Spinal cord (tissue), 10 donors: ENCODE data around the gene SCAPER. TPM values are rescaled to one million over a fixed set of nuclear protein-coding genes. Genes with fewer than 3 reads are reported as not detected.
A peak's percentile ranks its signal among the peaks of the same experiment; 100 is the strongest.
"Not testable (repeated sequence)": the region's sequence is repeated elsewhere in the genome, so short reads cannot be mapped to it uniquely, and the experiment has no call there.

ENCODE experiments used
- DNase-seq, 6 donors: peaks; one replicate each; pipeline versions ENCODE4 v3.0.0 to v3.0.0-alpha.2; 2013 to 2015; ENCODE audit warnings: low spot score in 6 of 6, low read depth in 4 of 6
- H3K27ac ChIP-seq: one replicate; pipeline ENCODE4 v1.5.1; 2013; ENCODE audit warnings: low read depth, low read length, control low read depth
- H3K27me3 ChIP-seq: one replicate; pipeline ENCODE4 v1.6.1; 2013; ENCODE audit warnings: low read length; ENCODE audit not compliant: control insufficient read depth, insufficient read depth
- H3K36me3 ChIP-seq: one replicate; pipeline ENCODE4 v1.6.1; 2013; ENCODE audit warnings: low read length; ENCODE audit not compliant: control insufficient read depth, insufficient read depth
- H3K4me1 ChIP-seq: one replicate; pipeline ENCODE4 v1.6.1; 2013; ENCODE audit warnings: low read length; ENCODE audit not compliant: control insufficient read depth, insufficient read depth
- H3K4me3 ChIP-seq: one replicate; pipeline ENCODE4 v1.5.1; 2013; ENCODE audit warnings: low read depth, low read length, control low read depth
- H3K9me3 ChIP-seq: one replicate; pipeline ENCODE4 v1.6.1; 2013; ENCODE audit warnings: low read length; ENCODE audit not compliant: control insufficient read depth, insufficient read depth
- WGBS: methylation state at CpG from one replicate; pipeline ENCODE4 v1.1.5; 2013; ENCODE audit warnings: missing lambda C conversion rate; ENCODE audit not compliant: insufficient coverage; 5-methylcytosine and 5-hydroxymethylcytosine counted together
- polyA plus RNA-seq, 2 donors: library from polyadenylated mRNA; unstranded; fragments of 120-200 nt; gene quantifications; one replicate each; pipeline ENCODE4 v1.2.1, GENCODE V29; 2013; ENCODE audit not compliant: insufficient read length in 2 of 2
- small RNA-seq: library from RNA; depleted of rRNA; stranded (forward); fragments of <200 nt; gene quantifications from one replicate; pipeline ENCODE3, GENCODE V24; 2014; ENCODE audit warnings: low replicate concordance
- total RNA-seq, 2 donors: library from RNA; depleted of rRNA in 1 of 2; stranded (reverse); fragments of 120-200 nt in 1 of 2; fragments of >200 nt in 1 of 2; gene quantifications; one replicate each; pipeline versions ENCODE4 v1.2.3 to v1.2.4, GENCODE V29; 2013 to 2014
- donor health status: healthy.

The SCAPER gene
- total and polyA plus RNA-seq, 4 donors: 33.2 to 70.3 (median 46.9) TPM

DNA sequence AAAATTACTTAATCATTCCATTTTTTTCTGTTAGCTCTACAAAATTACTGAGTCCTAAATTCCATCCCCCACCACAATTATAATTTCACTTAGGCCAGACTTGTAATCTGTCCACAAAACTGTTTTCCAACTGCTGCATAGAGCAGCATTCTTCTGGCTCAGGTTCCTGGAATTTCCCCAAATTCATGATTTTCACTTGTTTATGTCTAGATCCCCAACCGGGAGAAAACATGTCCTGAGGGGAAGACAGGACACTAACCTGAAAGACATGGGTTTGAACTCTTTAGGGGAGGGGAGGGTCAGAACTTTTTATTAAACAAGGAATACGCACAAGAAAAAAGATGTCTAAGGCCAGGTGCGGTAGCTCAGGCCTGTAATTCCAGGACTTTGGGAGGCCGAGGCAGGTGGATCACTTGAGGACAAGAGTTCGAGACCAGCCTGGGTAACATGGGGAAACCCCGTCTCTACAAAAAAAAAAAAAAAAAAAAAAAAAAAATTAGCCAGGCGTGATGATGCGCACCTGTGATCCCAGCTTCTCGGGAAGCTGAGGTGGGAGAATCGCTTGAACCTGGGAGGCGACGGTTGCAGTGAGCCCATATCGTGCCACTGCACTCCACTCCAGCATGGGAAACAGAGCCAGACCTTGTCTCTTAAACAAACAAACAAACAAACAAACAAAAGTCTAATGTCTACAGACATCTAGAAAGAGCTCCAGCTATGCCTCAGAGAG lies 595.4 kb downstream of the SCAPER start:
- no peaks in the 10 kb centered on the region for H3K9me3 ChIP-seq
- H3K36me3 ChIP-seq: no peaks in the 10 kb centered on the region
- no peak overlapping the region for H3K4me3 ChIP-seq
- WGBS: 69% methylated on average over 6 of the region's 13 CpGs
- H3K27me3 ChIP-seq: no peaks in the 10 kb centered on the region
- peaks cover 7% of the 10 kb centered on the region for H3K4me1 ChIP-seq
- peak in 1 of 6 donors; percentile 24 for DNase-seq
- H3K27ac ChIP-seq: no peak overlapping the region

DNA sequence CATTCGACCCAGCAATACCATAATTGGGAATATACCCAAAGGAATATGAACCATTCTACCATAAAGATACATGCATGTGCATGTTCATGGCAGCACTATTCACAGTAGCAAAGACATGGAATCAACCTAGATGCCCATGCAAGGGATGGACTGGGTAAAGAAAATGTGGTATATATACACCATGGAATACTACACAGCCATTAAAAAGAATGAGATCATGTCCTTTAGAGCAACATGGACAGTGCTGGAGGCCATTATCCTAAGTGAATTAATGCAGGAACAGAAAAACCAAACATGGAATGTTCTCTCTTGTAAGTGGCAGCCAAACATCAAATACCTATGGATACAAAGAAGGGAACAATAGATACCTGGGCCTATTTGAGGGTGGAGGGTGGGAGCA lies 601.2 kb downstream of the SCAPER start:
- no peak overlapping the region for H3K4me3 ChIP-seq
- H3K9me3 ChIP-seq: no peaks in the 10 kb centered on the region
- DNase-seq: no peak
- no peaks in the 10 kb centered on the region for H3K27me3 ChIP-seq
- WGBS: no CpG with 5 or more reads among the region's 1 CpG
- no peak overlapping the region for H3K27ac ChIP-seq
- no peaks in the 10 kb centered on the region for H3K4me1 ChIP-seq
- H3K36me3 ChIP-seq: no peaks in the 10 kb centered on the region

DNA sequence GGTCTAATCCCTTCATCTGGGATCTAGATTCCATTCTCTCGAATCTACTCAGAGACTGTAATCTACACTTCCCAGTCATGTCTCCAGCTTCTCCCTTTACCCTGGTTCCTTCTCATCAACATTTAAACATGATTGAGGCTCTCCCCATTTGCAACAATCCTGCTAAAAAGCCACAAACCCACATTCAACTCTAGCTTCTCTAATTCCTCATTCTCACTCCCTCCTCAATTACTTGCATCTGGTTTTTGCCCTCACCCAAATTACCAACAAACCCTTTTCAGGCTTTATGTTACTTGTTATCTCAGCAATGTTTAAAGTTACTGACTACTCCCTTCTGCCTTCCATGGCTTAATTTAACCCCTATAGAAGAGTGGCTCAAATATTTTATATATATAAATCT lies 605.4 kb downstream of the SCAPER start:
- Histone ChIP-seq H3K4me1 (no peaks in the 10 kb centered on the region), H3K36me3 (no peaks in the 10 kb centered on the region), H3K27ac (no peak overlapping the region), H3K9me3 (no peaks in the 10 kb centered on the region), H3K4me3 (no peak overlapping the region), H3K27me3 (no peaks in the 10 kb centered on the region)
- 100% methylated on average over 1 of the region's 1 CpG for WGBS
- DNase-seq: no peak

DNA sequence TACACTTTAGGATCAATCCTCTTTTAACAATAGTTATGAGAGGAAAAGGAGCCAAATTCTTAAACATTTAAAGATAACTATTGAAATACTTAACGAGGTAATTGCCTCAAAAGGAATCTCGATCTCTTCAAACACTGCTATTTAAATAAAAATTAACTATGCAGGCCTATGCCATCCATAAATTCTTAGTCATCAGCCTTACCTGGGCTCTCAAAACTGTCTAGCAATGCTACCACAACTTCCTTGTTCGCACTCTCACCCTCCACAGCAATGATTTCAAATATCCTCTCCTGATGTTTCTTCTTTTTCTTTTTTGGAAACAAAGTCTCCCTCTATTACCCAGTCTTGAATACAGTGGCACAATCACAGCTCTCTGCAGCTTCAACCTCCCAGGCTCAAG lies 606.2 kb downstream of the SCAPER start:
- Histone ChIP-seq H3K27me3 (no peaks in the 10 kb centered on the region), H3K4me3 (no peak overlapping the region), H3K4me1 (no peaks in the 10 kb centered on the region), H3K36me3 (no peaks in the 10 kb centered on the region), H3K27ac (no peak overlapping the region), H3K9me3 (no peaks in the 10 kb centered on the region)
- 84% methylated on average over 3 of the region's 3 CpGs for WGBS
- no peak for DNase-seq

DNA sequence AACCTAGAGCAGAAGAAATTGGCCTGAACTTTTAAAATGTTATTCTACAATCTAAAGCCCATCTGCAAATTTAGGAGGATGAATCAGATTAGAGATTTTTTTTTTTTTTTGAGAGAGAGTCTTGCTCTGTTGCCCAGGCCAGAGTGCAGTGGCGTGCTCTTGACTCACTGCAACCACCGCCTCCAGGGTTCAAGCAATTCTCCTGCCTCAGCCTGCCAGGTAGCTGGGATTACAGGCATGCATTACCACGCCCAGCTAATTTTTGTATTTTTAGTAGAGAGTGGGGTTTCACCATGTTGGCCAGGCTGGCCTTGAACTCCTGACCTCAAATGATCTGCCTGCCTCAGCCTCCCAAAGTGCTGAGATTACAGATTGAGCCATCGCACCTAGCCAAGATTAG lies 607.2 kb downstream of the SCAPER start:
- 100% methylated on average over 3 of the region's 4 CpGs for WGBS
- not testable (repeated sequence) for H3K9me3 ChIP-seq, H3K36me3 ChIP-seq, H3K4me1 ChIP-seq, H3K27me3 ChIP-seq, DNase-seq, H3K4me3 ChIP-seq, H3K27ac ChIP-seq

Small RNA genes within 50 kb of the gene (small RNA-seq; reads per million reads assigned to genes)
- gene AC090751.1: not detected
- not detected for gene MIR3713

Other genes starting within 250 kb of the SCAPER start
- gene RCN2, start 26.4 kb upstream of the SCAPER start, total RNA-seq: 100 to 1,000 TPM in 1 of 2 donors, 10 to 100 TPM in 1; 64.1 to 103 TPM
- 100 to 1,000 TPM; 149 to 171 TPM for gene RCN2, start 26.4 kb upstream of the SCAPER start, polyA plus RNA-seq
- 1 to 10 TPM; 1.4 to 3.3 TPM for gene PSTPIP1, start 89.8 kb upstream of the SCAPER start, total RNA-seq
- gene PSTPIP1, start 89.8 kb upstream of the SCAPER start, polyA plus RNA-seq: 1 to 10 TPM; 1.4 to 2.0 TPM
- gene TSPAN3, start 165.8 kb upstream of the SCAPER start, total RNA-seq: 100 to 1,000 TPM; 391 to 564 TPM
- 100 to 1,000 TPM; 526 to 639 TPM for gene TSPAN3, start 165.8 kb upstream of the SCAPER start, polyA plus RNA-seq